Adrenal gland (tissue), 12 donors: ENCODE data around the gene MRPL2. TPM values are rescaled to one million over a fixed set of nuclear protein-coding genes. Genes with fewer than 3 reads are reported as not detected.

Source experiments
- DNase-seq, 7 donors: peaks; one replicate each; pipeline ENCODE4 v3.0.0-alpha.2; 2019 to 2020
- H3K27ac ChIP-seq, 5 donors: fragments of 200-600 bp; sonication (generic) in 4 of 5; 1 replicate in 3 of 5; 2 replicates in 2 of 5; pipeline versions ENCODE4 v1.5.1 to v1.8.0; 2016 to 2020; ENCODE audit warnings: mild to moderate bottlenecking in 1 of 5
- H3K27me3 ChIP-seq: fragments of 200-600 bp; 2 replicates; pipeline ENCODE4 v1.8.0; 2021
- H3K36me3 ChIP-seq, 2 donors: fragments of 200-600 bp; replicated peaks in 1 of 2; 1 replicate in 1 of 2; 2 replicates in 1 of 2; pipeline versions ENCODE4 v1.5.1 to v1.8.0; 2018 to 2022
- H3K4me1 ChIP-seq, 2 donors: fragments of 200-600 bp; replicated peaks in 1 of 2; 1 replicate in 1 of 2; 2 replicates in 1 of 2; pipeline versions ENCODE4 v1.5.1 to v1.8.0; 2018 to 2021
- H3K4me3 ChIP-seq, 4 donors: fragments of 200-600 bp; sonication (generic) in 3 of 4; one replicate each; pipeline ENCODE4 v1.5.1; 2016 to 2018
- H3K9me3 ChIP-seq, 3 donors: fragments of 200-600 bp; sonication (generic) in 1 of 3; replicated peaks in 1 of 3; 1 replicate in 2 of 3; 2 replicates in 1 of 3; pipeline versions ENCODE4 v1.5.1 to v1.8.0; 2016 to 2021
- CTCF ChIP-seq, 6 experiments: fragments of 450-650 bp in 4 of 6; fragments of 200-600 bp in 2 of 6; sonication (generic) in 1 of 6; IDR thresholded peaks; 1 replicate in 5 of 6; 2 replicates in 1 of 6; pipeline versions ENCODE4 v1.5.1 to v1.8.0; 2016 to 2021; ENCODE audit warnings: antibody characterized with exemption in 6 of 6, mild to moderate bottlenecking in 2 of 6, moderate library complexity in 1 of 6
- POLR2A ChIP-seq, 2 donors: fragments of 450-650 bp; IDR thresholded peaks; one replicate each; pipeline ENCODE4 v1.6.1; 2017; ENCODE audit warnings: antibody characterized with exemption in 2 of 2, mild to moderate bottlenecking in 2 of 2, moderate library complexity in 1 of 2
- WGBS, 4 donors: extraction: QIAGEN DNeasy Blood & Tissue Kit in 2 of 4; methylation state at CpG; one replicate each; pipeline versions ENCODE4 v1.1.5 to v1.1.7; 2013 to 2017; 5-methylcytosine and 5-hydroxymethylcytosine counted together
- intact Hi-C, 2 donors: fragments of 100-400 bp; cut with DNase I; formaldehyde crosslinking; loops; one replicate each; pipeline versions ENCODE4 v1.14.1 to v1.15.0; 2022 to 2023
- polyA plus RNA-seq, 3 donors: library from polyadenylated mRNA; stranded (reverse); fragments of 200-250 nt in 2 of 3; fragments of 350-450 nt in 1 of 3; fragmentation: Illumina TruSeq in 1 of 3; extraction: RNeasy Lipid Tissue Mini Kit (QIAGEN cat#74804) in 1 of 3; gene quantifications; one replicate each; pipeline ENCODE4 v1.2.3, GENCODE V29; 2013 to 2014
- total RNA-seq, 9 donors: library from RNA; depleted of rRNA in 4 of 9; stranded (reverse); fragments of >200 nt in 4 of 9; fragments of 120-200 nt in 1 of 9; fragmentation: NEBNext Ultra II Directional in 1 of 9; extraction: Animal tissue kit (Norgen Biotek cat#: 25700) in 1 of 9; gene quantifications; one replicate each; pipeline versions ENCODE4 v1.1.0 to v1.2.4, GENCODE V29; 2013 to 2023
- donor health status: healthy with polysubstance abuse.
- donor health status: Bipolar disorder and iron deficiency.
- donor health status: DM: yes; HTN: yes; CAD: no.
- donor health status: DM: no; HTN: no; CAD: no.
- donor health status: DM: no; HTN: no; CAD: no.
- donor health status: DM: yes; HTN: yes; CAD: no.

Gene MRPL2
- total and polyA plus RNA-seq, 12 donors = 16.7 to 143 (median 75.1) TPM

DNA sequence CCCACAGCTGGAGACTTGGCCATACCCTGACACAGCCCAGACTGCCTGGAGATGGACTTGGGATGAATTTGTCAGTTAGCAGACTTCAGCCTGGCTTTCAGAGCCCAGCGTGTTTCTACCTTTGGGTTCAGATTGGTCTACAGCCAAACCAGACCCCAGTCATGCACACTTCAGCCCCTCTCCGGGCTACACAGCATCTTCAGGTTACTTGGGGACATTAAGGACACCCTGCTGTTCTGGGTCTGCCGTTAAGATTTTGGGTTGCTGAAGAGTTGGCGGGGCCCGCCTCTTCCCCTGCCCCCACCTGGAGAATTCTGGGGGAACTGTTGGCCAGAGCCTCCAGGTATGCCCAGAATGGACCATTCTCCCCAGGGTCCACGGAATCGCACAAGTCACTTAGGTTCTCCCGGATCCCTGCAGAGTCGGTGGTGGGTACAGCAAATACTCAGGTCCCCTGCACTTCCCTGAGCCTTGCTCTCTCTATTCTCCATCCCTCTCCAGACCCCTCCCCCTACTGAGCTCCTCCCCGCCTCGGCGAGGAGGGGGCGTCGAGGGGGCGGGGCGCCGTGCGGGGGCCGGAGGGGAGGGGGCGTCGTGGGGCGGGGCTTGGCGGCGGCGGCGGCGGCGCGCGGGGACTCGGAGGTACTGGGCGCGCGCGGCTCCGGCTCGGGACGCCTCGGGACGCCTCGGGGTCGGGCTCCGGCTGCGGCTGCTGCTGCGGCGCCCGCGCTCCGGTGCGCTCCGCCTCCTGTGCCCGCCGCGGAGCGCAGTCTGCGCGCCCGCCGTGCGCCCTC lies 16.6 kb upstream of the MRPL2 start, which contains the start of gene PTK7:
Gene PTK7 (plus strand): TSS at position 645 of the 794 bp plus-strand sequence. CDS start 175 bp downstream, outside the sequence.
- H3K9me3 ChIP-seq = no peaks in the 10 kb centered on the region
- H3K4me3 ChIP-seq = peak within 1 kb of the TSS in 2 of 4 donors; percentile 5 to 60
- no peak for TF ChIP-seq CTCF (IDR thresholded peaks at IDR 0.05)
- no peak for TF ChIP-seq POLR2A (IDR thresholded peaks at IDR 0.05)
- DNase-seq = peak in 2 of 7 donors; percentile 29 to 55
- intact Hi-C loops = no loop called here
- H3K4me1 ChIP-seq = peaks cover 0 to 4% of the 10 kb centered on the region in 2 donors
- H3K27ac ChIP-seq = peak within 1 kb of the TSS in 2 of 5 donors; percentile 26 to 29
- no peaks in the 10 kb centered on the region for H3K27me3 ChIP-seq
- H3K36me3 ChIP-seq = peaks cover 0 to 14% of the 10 kb centered on the region in 2 donors
- 4 to 42% (median 7%) methylated on average over 4 to 60 of the region's 60 CpGs for WGBS, 4 donors

GRCh38 chr6:43074847-43075669 lies 15.8 kb upstream of the MRPL2 start:
- 59 to 78% (median 69%) methylated on average over 2 to 6 of the region's 6 CpGs for WGBS, 4 donors
- Histone ChIP-seq H3K4me3 (no peak overlapping the region), H3K4me1 (peaks cover 0 to 4% of the 10 kb centered on the region in 2 donors), H3K27ac (no peak overlapping the region), H3K9me3 (no peaks in the 10 kb centered on the region), H3K27me3 (no peaks in the 10 kb centered on the region), H3K36me3 (peaks cover 0 to 14% of the 10 kb centered on the region in 2 donors)
- DNase-seq = no peak
- TF ChIP-seq POLR2A (IDR thresholded peaks at IDR 0.05) (no peak), CTCF (IDR thresholded peaks at IDR 0.05) (no peak)
- intact Hi-C loops = loop anchor here in 1 of 2 donors (5.0 kb wide), 1 partner anchor 72 kb away; no protein-coding TSS in a partner anchor

- Histone ChIP-seq H3K4me1 (no peaks in the 10 kb centered on the region), H3K27ac (no peak overlapping the region), H3K36me3 (peaks cover 0 to 31% of the 10 kb centered on the region in 2 donors), H3K9me3 (no peaks in the 10 kb centered on the region), H3K27me3 (no peaks in the 10 kb centered on the region), H3K4me3 (no peak overlapping the region)
- intact Hi-C loops = loop anchor here in 1 of 2 donors (5.0 kb wide), 1 partner anchor 77 kb away; no protein-coding TSS in a partner anchor
- no peak for DNase-seq
- WGBS, 4 donors = 55 to 67% (median 60%) methylated on average over 6 of the region's 6 CpGs
- TF ChIP-seq POLR2A (IDR thresholded peaks at IDR 0.05) = no peak
- TF ChIP-seq CTCF (IDR thresholded peaks at IDR 0.05) = peak; percentile 25 to 53 (median 40)
These were observed 10.9 kb upstream of the MRPL2 start for GRCh38 chr6:43070028-43070632.
